ENCODE measurements around the gene RAP1A.
"Not testable (repeated sequence)": the region's sequence is repeated elsewhere in the genome, so short reads cannot be mapped to it uniquely, and the experiment has no call there.

Gene RAP1A

DNA sequence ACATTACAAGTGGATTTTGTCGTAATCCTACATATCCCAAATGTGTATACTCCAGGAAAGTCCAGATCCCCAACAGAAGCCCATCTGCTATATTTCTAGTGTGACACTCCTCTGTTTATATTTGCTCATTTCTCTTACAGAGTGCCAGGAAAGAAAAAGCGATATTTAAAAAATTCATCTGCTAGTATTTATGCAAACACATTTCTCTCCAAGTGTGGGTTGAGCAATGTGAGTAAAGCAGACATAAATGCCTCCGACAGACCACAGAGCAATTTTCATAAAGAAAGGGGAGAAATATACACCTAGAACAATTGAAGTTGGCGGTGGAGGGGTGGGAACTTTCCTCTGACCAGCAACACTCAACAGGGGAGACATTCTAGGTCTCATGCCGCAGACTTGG lies 22.2 kb upstream of the RAP1A start:
- DNase-seq (ENCODE audit: low spot score), result no peak

DNA sequence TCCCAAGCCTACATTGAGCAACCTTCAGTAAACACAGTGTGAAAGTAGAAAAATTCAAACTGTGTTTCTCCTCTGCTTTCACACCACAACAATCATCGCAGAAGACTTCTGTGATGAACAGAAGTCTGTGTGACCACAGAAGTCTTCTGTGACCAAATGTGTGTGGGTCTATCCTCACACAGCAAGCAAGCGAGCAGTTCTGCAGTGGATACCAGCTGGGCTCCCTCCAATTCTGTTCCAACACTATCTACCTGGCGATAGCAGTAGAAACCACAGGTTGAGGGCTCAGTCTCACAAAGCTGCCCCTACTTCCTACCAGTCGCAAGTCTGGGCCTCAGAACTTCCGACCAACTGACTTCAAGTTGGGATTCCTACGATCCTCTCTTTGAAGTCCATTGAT lies 21.0 kb upstream of the RAP1A start:
- no peak for DNase-seq (ENCODE audit: low spot score)

DNA sequence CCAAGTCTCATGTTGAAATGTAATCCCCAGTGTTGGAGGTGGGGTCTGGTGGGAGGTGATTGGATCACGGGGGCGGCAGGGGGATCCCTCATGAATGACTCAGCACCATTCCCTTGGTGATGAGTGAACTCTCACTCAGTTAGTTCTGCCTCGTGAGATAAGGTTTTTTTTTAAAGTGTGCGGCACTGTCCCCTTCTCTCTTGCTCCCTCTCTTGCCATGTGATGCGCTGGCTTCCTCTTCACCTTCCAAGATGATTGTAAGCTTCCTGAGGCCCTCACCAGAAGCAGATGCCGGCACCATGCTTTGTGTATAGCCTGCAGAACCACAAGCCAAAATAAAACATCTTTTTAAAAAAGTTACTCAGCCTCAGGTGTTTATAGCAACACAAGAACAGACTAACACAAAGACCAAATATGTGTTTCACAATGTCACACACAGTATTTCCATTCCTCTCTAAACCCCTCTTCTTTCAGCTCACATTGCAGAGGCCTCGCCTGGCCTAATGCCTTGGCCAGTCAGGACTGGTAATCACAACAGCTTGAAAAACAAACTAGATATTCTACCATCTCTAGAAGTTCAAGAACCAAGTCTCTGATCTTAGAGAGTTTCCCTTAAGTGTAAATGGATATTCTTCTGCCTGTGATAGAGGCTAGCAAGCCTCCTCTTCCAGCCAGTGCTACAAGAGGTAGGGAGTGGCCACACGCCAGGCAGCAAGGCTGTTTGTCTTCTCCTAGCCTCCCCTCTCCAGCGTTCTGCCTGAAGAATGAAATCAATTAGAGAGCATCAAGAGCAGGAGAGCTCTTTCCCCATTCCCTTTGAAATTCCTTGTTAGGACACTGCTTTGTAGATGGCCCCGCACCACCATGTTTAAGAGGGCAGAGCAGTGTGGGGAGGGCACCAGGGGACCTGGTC lies 19.6 kb upstream of the RAP1A start:
- DNase-seq (ENCODE audit: low spot score), result no peak

DNA sequence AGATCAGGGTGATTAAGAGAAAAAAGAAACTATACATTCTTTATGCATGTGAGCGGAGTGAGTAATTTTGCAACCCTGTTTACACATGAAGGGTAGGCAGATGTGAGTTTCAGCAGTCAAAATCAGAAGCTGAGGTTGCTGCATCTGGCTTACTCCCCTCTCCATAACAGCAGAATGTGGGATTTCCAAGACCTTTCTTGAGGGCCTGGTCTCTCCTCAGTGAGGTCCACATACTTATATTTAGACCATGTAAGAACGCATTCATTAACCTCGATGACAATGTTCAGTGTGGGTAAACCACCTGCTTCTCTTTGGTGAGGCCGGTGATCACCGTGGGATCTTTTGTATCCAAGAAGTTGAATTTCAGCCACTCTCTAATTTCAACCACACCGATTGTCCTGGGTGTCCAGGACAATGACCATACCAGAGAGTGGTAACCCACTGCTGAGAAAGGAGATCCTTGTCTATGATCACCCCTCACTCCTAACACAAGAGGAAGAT lies 18.7 kb upstream of the RAP1A start:
- no peak for DNase-seq (ENCODE audit: low spot score)

DNA sequence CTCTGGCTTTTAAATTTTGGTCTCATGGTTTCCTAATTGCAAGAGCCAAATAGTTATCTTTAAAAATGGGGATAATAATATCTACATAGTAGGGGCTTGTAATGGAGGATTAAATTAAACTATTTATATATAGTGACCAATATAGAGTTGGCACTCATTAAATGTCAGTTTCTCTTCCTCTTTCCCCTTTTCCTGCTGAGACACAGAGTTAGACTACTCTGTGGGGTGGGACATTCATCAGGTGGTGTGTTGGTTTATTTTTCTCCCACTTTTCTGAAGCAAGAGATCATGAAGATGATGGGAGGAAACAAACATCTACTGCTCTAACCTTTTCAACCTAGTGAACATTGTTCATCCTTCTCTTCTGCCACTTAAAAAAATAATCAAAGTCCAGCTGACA lies 17.3 kb upstream of the RAP1A start:
- no peak for DNase-seq (ENCODE audit: low spot score)

DNA sequence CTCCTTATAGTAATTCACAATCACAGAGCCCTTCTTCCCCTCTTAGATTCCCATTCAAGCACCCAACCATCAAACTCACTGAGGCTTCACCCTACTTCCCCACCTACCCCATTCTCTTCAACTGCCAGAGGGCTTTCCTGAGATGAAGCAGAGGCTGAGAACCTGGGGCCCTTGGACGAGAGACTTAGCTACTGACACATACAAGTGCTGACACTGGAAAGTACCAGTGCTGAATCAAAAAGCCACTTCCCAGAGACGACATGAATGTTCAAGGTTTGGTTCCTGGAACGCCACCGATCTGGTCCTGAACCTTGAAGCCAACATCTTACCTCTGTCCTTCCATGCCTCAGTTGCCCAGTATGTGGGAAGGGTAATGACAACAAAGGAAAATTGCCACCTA lies 16.6 kb upstream of the RAP1A start:
- DNase-seq (ENCODE audit: low spot score), result no peak

DNA sequence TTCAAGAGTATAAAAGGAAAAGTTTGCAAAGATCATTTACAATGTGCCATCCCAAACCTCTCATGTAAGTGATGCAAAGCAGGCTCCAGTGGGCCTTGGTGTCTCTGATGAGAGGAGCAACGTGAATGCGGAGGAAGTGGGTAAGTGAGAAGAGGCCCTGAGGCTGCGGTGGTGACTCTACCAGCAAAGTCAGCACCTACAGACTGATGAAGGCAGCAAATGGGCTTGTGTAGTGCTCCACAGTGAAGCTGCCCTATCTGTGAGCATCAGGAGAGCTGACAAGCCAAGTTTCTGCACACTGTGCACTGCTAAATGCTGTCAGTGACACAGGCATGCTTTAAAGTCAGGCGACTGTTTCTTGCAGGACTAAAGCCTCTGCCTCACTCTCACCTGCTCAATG lies 15.6 kb upstream of the RAP1A start:
- DNase-seq (ENCODE audit: low spot score), result no peak

DNA sequence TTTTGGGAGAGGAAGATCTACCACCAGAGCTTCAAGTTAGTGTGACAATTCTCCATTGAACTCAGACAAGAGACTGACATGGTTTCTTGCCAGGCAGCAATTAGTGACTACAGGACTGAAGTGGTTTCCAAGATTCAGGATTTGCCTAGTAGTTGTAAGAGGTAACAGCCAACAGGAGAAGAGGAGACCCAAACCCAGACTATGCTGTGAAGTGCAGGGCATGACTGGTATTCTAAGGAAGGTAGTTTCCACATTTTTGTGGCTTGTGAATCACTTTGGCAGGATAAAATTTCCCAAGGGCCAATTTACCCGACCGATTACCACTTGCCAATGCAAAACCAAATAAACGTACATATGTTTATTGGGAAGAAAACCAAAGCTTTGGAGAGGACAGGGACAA lies 14.7 kb upstream of the RAP1A start:
- DNase-seq (ENCODE audit: low spot score), result no peak

DNA sequence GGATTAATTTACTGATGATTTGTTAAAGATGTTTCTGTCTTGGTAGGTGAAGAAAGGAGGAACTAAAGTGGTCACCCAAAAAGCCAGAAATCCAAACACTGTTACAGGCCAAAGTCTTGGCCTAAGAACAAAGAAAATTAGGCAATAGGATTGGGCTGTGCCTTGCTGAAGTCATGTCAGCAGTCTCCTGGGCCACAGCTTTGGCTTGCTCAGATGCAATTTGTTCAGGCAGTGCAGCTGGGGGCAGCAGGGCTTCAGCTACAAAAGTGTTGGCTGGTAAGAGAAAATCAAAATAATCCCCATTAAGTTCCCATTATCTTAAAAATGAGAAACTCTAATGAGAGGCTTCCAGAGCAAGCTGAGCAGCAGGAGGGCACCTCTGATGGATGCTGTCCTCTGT lies 14.0 kb upstream of the RAP1A start:
- DNase-seq (ENCODE audit: low spot score), result no peak

DNA sequence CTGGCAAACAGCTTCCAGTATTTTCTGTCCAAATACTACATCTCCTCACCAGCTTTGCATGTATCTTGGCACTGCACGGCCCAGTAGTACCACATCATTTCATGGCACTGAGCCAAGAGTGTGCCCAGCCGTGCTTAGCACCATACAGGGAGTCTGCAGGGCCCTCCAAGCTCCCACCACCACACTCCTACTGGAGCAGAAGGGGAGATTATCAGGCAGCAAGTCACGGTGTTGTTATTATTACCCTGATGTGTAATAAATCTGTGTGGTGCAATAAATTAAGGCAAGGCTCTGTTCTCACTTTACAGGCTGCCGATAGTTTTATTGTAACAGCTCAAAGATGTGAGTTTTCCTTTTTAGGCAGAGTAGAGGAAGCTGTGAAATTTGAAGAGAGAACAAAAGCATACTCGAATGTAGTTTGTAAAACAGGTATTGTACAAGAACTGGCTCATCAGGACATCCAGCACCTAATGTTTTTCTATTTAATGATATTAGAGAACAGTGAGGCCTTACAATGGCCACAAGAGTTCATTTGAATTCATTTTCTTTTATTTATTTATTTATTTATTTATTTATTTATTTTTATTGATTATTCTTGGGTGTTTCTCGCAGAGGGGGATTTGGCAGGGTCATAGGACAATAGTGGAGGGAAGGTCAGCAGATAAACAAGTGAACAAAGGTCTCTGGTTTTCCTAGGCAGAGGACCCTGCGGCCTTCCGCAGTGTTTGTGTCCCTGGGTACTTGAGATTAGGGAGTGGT lies 13.0 kb upstream of the RAP1A start:
- DNase-seq (ENCODE audit: low spot score), result not testable (repeated sequence)

DNA sequence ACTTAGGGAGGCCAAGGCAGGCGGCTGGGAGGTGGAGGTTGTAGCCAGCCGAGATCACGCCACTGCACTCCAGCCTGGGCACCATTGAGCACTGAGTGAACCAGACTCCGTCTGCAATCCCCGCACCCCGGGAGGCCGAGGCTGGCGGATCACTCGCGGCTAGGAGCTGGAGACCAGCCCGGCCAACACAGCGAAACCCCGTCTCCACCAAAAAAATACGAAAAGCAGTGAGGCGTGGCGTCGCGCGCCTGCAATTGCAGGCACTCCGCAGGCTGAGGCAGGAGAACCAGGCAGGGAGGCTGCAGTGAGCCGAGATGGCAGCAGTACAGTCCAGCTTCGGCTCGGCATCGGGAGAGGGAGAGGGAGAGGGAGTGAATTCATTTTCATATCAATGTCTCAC lies 11.1 kb upstream of the RAP1A start:
- not testable (repeated sequence) for DNase-seq (ENCODE audit: low spot score)

DNA sequence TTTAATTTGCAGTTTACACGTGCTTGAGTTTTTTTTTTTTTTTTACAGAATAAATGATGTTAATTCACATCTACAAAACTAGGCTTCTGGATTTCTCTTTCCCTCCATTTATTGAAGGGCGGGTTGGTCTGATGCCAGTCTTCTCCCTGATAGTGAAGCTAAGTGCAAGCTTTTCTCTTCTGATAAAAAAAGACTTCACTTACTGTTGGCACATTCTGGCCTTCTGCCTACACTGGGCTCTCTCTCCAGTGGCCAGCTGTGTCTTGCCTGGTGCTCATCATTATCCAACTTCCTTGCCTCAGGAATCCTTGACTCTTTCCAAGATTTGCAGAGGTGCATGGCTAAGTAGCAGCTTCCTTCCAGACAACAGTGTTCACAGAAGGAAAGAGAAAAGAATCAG lies 7.6 kb upstream of the RAP1A start:
- no peak for DNase-seq (ENCODE audit: low spot score)

DNA sequence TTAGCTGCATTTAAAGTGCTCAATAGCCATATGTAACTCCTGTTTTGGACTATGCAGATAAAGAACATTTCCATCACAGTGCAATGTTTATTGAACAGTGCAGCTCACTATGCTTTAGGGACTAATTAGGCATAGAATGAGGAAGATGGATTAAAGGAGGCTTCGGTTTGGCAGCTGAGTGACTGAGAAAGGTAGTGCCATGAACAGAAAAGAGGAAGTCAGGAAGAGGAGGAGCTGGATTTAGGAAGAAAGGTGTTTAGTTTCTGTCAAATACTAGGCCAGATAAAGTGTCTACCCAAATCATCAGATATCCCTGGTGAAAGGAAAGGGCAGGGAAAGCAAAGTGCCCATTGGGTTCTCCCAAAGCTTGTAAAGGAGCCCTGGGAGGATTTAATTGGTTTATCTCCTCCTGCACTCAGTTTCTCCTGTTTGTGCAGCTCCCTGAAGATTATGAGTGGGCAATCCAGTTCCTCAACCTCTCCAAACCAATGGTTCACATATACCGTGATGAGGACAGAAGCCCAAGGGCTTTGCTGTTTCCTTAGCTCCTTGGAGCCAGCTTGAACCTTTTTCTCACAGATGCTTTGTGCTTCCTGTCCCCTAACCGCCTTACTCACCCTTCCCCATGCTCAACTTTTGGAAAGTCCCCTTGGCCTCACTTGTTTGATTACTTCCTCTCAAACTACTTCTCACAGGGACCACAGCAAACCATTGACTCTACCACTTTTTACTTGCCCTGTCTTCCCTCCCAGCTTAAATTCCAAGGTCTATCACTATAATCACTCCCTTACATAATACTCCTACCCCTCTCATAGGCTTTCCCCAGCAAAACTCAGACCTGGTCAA lies 3.5 kb upstream of the RAP1A start:
- DNase-seq (ENCODE audit: low spot score), result no peak

DNA sequence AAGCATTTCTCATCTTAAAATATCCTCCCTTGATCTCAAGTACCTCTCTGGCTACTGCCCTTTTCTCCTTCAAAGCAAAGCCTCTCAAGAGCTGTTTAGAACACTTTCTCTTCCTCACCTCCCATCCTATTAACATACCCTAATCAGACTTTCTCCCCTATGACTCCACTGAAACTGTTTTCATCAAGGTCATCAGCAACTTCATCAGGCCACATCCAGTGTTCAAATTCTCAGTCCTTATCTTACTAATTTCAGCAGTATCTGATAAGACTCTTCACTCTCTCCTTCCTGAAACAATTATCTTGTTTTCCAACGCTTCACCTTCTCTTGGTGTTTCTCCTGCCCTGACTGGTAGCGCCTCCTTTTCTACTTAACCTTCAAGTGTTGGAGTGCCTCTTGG lies 1.5 kb upstream of the RAP1A start:
- no peak for DNase-seq (ENCODE audit: low spot score)

DNA sequence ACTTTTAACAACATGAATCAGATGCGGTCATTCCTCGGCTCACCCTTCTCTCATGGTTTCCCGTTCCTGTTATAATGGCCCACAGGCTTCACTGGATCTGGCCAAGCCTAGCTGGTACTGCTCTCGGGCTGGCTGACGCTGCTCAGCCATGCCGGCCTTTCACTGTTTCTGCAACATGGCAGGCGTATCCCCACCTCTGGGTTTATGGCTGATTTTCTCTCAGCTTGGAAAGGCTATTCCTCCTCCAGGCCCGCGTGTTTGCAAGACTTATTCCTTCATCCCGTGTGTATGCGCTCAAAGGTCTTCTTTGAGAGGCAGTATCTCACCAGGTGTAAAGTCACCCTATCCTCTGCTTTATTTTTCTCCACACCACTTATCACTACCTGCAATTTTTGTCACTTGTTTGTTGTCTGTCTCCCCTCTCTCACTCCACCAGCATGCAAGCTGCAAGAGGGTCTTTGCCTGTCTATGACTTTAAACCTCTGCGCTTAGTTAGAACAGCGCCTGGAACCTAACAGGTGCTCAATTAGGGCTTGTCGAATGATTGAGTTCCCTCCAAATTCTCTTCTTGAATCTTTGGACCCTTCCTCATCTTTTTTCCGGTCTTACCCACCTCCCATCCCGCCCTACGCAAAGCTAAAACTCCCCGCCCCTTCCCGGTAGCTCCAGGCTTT lies 491 bp upstream of the RAP1A start:
- no peak for DNase-seq (ENCODE audit: low spot score)

DNA sequence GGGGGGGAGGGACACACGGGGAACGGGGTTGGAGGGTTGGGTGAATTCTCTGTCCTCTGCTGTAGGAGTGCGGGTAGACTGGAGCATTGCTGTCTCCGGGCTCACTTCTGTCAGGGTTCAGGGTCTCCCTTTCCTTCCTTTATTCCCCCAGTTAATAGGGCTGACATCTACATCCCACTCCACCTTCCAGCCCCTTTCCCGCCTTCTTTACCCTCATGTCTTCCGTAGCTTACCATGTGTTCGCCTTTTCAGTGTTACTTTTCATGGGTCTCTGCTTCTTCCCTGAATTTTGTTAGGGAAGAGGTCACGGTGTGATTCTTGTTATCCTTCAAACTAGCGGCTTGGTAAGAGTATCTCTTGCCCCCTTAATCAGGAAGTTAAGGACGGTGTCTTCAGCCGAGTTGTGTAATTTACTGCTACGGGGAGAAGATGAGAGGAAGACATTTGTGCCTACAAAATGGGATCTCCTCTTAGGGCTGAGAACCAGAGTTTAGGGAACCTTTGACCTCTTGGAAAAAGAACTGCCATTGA lies 917 bp downstream of the RAP1A start:
- peak; percentile 48 for DNase-seq (ENCODE audit: low spot score)

DNA sequence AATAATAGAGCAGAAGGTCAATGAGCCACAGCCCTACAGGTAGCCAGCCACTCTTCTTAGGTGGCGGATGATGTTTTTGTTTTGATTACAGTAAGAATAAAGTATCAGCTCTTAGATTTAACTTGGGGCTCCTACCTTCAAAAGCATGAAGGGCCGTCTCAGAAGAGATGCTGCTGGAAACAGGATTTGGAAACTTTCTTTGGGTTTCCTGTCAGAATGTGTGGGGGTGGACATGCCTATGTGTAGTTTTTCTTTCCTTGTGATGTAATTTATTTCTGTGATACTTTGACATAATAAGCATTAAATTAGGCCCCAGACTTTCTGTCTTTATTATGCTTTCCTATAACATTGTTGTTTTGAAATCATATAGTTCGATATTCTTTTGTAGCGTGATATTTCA lies 1.5 kb downstream of the RAP1A start:
- no peak for DNase-seq (ENCODE audit: low spot score)

DNA sequence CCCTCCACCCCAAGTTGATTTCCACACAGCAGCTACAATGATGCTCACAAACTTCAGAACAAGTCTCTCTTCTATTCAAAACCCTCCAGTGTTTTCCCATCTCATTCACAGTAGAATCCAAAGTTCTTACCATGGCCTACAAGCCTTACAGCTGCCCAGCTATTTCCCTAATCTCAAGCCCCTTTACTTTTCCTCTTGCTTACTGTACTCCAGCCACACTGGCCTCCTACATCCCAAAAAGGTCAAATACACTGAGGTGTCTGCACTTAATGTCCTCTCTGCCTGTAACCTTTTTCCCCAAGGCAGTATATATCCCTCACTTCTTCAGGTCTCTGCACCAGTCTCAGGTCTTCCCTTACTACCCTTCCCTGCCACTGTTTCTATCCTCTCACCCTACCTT lies 2.6 kb downstream of the RAP1A start:
- DNase-seq (ENCODE audit: low spot score), result no peak

DNA sequence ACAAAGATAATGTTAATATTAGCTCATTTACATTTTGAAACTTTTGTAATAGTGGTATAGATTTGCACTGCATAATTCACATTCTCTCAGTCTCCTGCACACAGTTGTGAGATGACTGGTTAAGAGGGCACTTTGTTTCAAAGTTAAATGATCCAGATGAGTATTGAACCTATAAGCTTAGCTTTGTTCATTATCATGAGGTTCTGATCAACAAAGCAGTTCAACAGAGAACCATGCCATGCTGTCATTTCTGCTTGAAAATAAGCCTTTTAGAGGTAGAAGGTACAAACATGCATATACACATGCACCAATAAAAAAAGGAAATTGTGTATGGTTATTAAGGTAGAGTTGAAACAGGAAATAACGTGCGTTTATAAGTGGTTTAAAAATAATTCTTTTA lies 4.8 kb downstream of the RAP1A start:
- no peak for DNase-seq (ENCODE audit: low spot score)

DNA sequence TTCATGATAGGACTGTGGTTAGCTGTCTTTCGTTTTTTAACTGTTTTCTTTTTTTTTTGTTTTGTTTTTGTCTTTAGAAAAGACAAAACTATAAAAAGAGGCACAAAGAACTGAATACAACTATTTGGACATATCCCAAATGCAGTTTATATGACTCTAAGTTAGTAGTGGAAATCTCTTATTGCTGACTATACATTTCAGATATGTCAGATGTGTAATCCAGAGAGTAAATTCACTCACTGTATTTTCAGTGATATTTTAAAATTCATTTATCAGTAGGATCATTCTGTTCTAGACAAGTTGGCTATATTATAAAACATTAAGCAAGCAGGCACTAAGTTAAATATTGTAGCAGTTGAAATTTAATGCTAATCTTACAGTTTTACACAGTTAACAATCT lies 5.7 kb downstream of the RAP1A start:
- DNase-seq (ENCODE audit: low spot score), result no peak

DNA sequence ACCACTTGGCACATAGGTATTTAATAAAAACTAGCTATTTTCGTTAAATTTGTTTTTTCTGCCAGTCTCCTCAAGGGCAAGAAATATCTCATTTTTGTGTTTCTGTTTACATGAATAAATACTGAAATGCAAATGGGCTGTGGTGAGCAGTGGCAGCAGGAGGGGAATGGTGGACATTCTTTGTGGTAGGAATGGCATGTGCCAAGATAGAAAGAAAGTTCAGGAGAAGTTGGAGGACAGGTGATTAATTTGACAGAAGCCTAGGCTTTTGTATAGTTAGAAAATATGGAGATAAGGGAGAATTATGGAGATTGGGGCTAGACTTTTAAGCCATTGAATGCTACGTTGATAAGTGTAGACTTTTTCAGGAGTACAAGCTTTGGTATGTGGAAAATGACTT lies 8.6 kb downstream of the RAP1A start:
- DNase-seq (ENCODE audit: low spot score), result no peak

All from SK-N-DZ (cell line).